ENCODE results near the gene EGFL6.
"Not testable (repeated sequence)": the region's sequence is repeated elsewhere in the genome, so short reads cannot be mapped to it uniquely, and the experiment has no call there.

EGFL6 gene

DNA sequence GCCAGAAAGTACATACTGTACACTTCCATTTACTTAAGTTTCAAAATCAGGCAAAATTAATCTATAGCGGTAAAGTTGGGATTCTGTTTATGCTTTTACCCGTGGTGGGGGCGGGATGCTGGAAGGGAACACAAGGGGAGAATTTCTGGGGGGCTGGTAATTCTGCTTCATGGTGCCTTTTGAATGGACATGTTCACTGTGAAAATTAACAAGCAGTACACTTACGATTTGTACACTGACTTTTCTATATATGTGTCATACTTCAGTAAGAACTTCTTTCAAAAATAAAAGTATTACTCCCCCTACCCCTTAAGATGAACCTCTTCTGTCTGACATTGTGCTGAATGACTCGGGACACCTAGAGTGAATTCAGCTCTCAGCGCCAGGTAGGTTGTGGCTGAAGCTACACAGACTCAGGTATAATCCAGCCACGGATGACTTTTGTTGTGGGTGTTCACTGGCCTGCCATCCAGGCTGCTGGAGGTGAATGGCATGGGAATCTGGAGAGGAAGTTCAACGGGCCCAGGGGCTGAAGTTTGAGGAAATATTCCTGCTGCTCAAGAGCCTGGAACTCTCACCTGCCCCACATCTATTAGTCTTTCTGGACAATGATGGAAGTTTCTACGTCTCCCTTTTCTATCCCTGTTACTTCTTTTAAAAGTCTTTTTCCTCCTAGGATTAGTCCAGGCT, 76.2 kb downstream of the EGFL6 start:
- Histone ChIP-seq H2AFZ (ENCODE audit: low read depth, low read length) (0 out of 2 replicates have a peak overlapping the region, but pooled peaks have one; percentile 29), H3K27ac (ENCODE audit: low read length) (no peak overlapping the region), H3K27me3 (ENCODE audit: low read depth, low read length) (no peaks in the 10 kb centered on the region)

DNA sequence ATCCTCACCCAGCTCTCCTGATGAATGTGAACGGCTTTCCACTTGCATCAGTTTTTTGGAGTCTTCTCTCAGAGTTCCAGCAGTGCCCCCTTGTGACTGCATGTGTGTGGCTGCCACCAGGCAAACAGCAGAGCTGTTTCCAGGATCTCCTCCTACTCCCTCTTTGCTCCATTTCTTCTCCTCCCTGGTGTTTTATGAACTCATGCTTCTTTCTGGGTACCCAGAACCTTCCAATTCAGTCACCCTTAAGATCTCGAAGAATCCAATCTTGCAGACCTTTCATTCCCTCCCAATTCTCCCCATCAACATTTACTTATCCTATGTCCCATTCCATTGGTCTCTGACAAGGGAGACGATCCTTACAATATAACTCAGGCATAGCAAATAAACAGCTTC, 76.8 kb downstream of the EGFL6 start:
- Histone ChIP-seq H4K20me1 (ENCODE audit: insufficient read depth, low read length) (no peaks in the 10 kb centered on the region), H2AFZ (ENCODE audit: low read depth, low read length) (no peak overlapping the region), H3K4me3 (ENCODE audit: low read length) (no peak overlapping the region), H3K9me3 (ENCODE audit: insufficient read depth, low read length) (no peaks in the 10 kb centered on the region), H3K9ac (ENCODE audit: low read length) (no peak overlapping the region), H3K27me3 (ENCODE audit: low read depth, low read length) (no peaks in the 10 kb centered on the region), H3K4me2 (ENCODE audit: low read length) (peak overlapping the region; percentile 15), H3K4me1 (ENCODE audit: low read length) (no peaks in the 10 kb centered on the region), H3K79me2 (ENCODE audit: low read length) (no peaks in the 10 kb centered on the region), H3K36me3 (replicated peaks; ENCODE audit: low read depth, low read length) (no peaks in the 10 kb centered on the region), H3K27ac (ENCODE audit: low read length) (no peak overlapping the region)
- TF ChIP-seq, protein P1, sequence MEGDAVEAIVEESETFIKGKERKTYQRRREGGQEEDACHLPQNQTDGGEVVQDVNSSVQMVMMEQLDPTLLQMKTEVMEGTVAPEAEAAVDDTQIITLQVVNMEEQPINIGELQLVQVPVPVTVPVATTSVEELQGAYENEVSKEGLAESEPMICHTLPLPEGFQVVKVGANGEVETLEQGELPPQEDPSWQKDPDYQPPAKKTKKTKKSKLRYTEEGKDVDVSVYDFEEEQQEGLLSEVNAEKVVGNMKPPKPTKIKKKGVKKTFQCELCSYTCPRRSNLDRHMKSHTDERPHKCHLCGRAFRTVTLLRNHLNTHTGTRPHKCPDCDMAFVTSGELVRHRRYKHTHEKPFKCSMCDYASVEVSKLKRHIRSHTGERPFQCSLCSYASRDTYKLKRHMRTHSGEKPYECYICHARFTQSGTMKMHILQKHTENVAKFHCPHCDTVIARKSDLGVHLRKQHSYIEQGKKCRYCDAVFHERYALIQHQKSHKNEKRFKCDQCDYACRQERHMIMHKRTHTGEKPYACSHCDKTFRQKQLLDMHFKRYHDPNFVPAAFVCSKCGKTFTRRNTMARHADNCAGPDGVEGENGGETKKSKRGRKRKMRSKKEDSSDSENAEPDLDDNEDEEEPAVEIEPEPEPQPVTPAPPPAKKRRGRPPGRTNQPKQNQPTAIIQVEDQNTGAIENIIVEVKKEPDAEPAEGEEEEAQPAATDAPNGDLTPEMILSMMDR (IDR thresholded peaks at IDR 0.05; ENCODE audit: low read depth, low read length), result peak; percentile 83
- TF ChIP-seq EZH2phosphoT487 (IDR thresholded peaks at IDR 0.05; ENCODE audit: low read depth), result no peak

More for the DNA sequence above, 76.2 kb downstream of the EGFL6 start:
- Histone ChIP-seq H3K36me3 (replicated peaks; ENCODE audit: low read depth, low read length) (no peaks in the 10 kb centered on the region), H3K9me3 (ENCODE audit: insufficient read depth, low read length) (no peaks in the 10 kb centered on the region), H3K4me1 (ENCODE audit: low read length) (no peaks in the 10 kb centered on the region), H3K79me2 (ENCODE audit: low read length) (no peaks in the 10 kb centered on the region), H3K4me3 (ENCODE audit: low read length) (no peak overlapping the region), H3K9ac (ENCODE audit: low read length) (no peak overlapping the region), H3K4me2 (ENCODE audit: low read length) (peak overlapping the region; percentile 15), H4K20me1 (ENCODE audit: insufficient read depth, low read length) (no peaks in the 10 kb centered on the region)
- TF ChIP-seq, protein P1 (IDR thresholded peaks at IDR 0.05; ENCODE audit: low read depth, low read length), result no peak
- TF ChIP-seq EZH2phosphoT487 (IDR thresholded peaks at IDR 0.05; ENCODE audit: low read depth), result no peak

DNA sequence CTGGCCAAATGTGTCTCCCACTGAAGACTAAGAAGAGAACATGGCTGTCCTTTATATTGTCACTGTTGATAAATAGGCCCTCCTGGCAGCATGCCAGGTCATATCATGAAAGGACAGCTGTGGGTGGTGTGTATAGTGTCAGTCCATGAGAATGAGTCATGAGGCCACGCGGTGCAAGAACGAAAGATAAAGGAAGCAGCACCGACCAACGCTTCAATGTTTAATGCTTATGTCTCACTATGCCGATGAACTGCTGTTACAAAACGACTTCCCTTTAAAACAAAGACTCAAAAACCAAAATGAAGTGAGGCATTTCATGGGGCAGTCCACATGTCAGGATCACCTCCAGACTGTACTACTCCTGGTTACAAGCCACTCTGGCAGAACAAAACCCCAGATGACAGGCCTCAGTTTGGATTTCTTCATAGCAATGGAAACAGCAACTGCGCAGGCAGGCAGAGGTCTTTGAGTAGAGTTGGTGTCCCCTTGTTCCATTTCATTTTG, 78.4 kb downstream of the EGFL6 start:
- no peaks in the 10 kb centered on the region for H3K9me3 ChIP-seq (ENCODE audit: insufficient read depth, low read length)
- no peak overlapping the region for H3K4me2 ChIP-seq (ENCODE audit: low read length)
- H3K27ac ChIP-seq (ENCODE audit: low read length), result no peak overlapping the region
- peaks cover 4% of the 10 kb centered on the region; the same call in 1 of the 2 replicates for H3K79me2 ChIP-seq (ENCODE audit: low read length)
- no peaks in the 10 kb centered on the region for H3K36me3 ChIP-seq (replicated peaks; ENCODE audit: low read depth, low read length)
- H3K27me3 ChIP-seq (ENCODE audit: low read depth, low read length), result no peaks in the 10 kb centered on the region
- no peak overlapping the region for H2AFZ ChIP-seq (ENCODE audit: low read depth, low read length)
- H3K4me1 ChIP-seq (ENCODE audit: low read length), result peaks cover 4% of the 10 kb centered on the region
- no peak overlapping the region for H3K9ac ChIP-seq (ENCODE audit: low read length)
- no peak overlapping the region for H3K4me3 ChIP-seq (ENCODE audit: low read length)
- H4K20me1 ChIP-seq (ENCODE audit: insufficient read depth, low read length), result no peaks in the 10 kb centered on the region
- TF ChIP-seq EZH2phosphoT487 (IDR thresholded peaks at IDR 0.05; ENCODE audit: low read depth), result no peak
- TF ChIP-seq, protein P1 (IDR thresholded peaks at IDR 0.05; ENCODE audit: low read depth, low read length), result no peak

DNA sequence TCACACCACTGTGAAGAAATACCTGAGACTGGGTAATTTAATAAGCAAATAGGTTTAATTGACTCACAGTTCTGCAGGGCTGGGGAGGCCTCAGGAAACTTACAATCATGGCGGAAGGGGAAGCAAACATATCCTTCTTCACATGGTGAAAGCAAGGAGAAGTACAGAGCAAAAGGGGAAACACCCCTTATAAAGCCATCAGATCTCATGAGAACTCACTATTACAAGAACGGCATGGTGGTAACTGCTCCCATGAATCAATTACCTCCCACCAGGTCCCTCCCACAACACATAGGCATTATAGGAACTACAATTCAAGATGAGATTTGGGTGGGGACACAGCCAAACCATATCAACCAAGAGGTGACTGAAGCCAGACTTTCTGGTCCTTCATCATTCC, 78.9 kb downstream of the EGFL6 start:
- H3K79me2 ChIP-seq (ENCODE audit: low read length); H3K27ac ChIP-seq (ENCODE audit: low read length); H3K4me3 ChIP-seq (ENCODE audit: low read length); H3K36me3 ChIP-seq (replicated peaks; ENCODE audit: low read depth, low read length); H3K4me2 ChIP-seq (ENCODE audit: low read length); H3K4me1 ChIP-seq (ENCODE audit: low read length); H3K9ac ChIP-seq (ENCODE audit: low read length); H4K20me1 ChIP-seq (ENCODE audit: insufficient read depth, low read length); H2AFZ ChIP-seq (ENCODE audit: low read depth, low read length); H3K9me3 ChIP-seq (ENCODE audit: insufficient read depth, low read length); H3K27me3 ChIP-seq (ENCODE audit: low read depth, low read length): not testable (repeated sequence)
